Measurements from ENCODE around the gene EARS2. TPM values are rescaled to one million over a fixed set of nuclear protein-coding genes. Genes with fewer than 3 reads are reported as not detected.

Gene EARS2
- total RNA-seq, 1 donor from 2014 or later = 21.1 TPM

DNA sequence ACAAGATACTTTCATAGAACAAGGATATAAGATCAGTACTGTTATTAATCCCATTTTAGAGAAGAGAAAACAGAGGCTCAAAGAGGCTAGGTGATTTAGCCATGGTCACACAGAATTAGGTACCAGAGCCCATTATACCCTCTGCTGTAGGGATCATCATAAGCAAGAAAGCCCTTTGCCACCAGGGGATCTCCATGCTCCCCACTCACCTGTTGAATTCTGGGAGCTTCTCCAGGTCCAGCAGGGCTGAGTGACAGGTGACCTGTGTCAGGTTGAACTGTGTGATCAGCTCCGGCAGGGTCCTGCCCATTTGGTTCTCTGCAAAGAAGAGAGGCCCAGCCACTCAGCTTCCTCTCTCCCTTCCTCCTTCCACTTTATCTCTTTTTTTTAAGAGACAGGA lies 24.7 kb downstream of the EARS2 start:
- H3K27me3 ChIP-seq (ENCODE audit: low read depth) = no peaks in the 10 kb centered on the region

DNA sequence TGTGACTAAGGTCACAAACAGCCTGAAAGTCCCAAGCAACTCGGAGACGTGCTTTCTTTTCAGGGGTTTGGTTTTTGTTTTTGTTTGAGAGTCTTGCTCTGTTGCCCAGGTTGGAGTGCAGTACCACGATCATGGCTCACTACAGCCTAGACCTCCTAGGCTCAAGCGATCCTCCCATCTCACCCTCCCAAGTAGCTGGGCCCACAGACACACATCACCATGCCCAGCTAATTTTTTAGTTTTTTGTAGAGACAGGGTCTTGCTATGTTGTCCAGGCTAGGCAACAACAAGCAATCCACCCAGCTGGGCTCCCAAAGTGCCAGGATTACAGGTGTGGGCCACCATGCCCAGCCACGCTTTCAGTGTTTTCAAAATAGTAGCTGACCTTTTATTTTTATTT lies 27.1 kb downstream of the EARS2 start:
- H3K36me3 ChIP-seq = peaks cover 81% of the 10 kb centered on the region
- no peaks in the 10 kb centered on the region for H3K27me3 ChIP-seq (ENCODE audit: low read depth)
- H3K9me3 ChIP-seq (replicated peaks) = no peaks in the 10 kb centered on the region
- DNase-seq = no peak
- TF ChIP-seq, protein P1, sequence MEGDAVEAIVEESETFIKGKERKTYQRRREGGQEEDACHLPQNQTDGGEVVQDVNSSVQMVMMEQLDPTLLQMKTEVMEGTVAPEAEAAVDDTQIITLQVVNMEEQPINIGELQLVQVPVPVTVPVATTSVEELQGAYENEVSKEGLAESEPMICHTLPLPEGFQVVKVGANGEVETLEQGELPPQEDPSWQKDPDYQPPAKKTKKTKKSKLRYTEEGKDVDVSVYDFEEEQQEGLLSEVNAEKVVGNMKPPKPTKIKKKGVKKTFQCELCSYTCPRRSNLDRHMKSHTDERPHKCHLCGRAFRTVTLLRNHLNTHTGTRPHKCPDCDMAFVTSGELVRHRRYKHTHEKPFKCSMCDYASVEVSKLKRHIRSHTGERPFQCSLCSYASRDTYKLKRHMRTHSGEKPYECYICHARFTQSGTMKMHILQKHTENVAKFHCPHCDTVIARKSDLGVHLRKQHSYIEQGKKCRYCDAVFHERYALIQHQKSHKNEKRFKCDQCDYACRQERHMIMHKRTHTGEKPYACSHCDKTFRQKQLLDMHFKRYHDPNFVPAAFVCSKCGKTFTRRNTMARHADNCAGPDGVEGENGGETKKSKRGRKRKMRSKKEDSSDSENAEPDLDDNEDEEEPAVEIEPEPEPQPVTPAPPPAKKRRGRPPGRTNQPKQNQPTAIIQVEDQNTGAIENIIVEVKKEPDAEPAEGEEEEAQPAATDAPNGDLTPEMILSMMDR (IDR thresholded peaks at IDR 0.05; ENCODE audit: borderline replicate concordance) = no peak
- no peak overlapping the region for H3K27ac ChIP-seq (replicated peaks)
- intact Hi-C loops (cut with micrococcal nuclease) = no loop called here
- no peak overlapping the region for H3K4me3 ChIP-seq
- peaks cover 12% of the 10 kb centered on the region for H3K4me1 ChIP-seq

More for the DNA sequence above, 24.7 kb downstream of the EARS2 start:
- intact Hi-C loops (cut with micrococcal nuclease) = no loop called here
- TF ChIP-seq, protein P1 (IDR thresholded peaks at IDR 0.05; ENCODE audit: borderline replicate concordance) = no peak
- Histone ChIP-seq H3K27ac (replicated peaks) (no peak overlapping the region), H3K9me3 (replicated peaks) (no peaks in the 10 kb centered on the region), H3K4me3 (no peak overlapping the region), H3K36me3 (peaks cover 93% of the 10 kb centered on the region), H3K4me1 (peaks cover 12% of the 10 kb centered on the region)
- no peak for DNase-seq

DNA sequence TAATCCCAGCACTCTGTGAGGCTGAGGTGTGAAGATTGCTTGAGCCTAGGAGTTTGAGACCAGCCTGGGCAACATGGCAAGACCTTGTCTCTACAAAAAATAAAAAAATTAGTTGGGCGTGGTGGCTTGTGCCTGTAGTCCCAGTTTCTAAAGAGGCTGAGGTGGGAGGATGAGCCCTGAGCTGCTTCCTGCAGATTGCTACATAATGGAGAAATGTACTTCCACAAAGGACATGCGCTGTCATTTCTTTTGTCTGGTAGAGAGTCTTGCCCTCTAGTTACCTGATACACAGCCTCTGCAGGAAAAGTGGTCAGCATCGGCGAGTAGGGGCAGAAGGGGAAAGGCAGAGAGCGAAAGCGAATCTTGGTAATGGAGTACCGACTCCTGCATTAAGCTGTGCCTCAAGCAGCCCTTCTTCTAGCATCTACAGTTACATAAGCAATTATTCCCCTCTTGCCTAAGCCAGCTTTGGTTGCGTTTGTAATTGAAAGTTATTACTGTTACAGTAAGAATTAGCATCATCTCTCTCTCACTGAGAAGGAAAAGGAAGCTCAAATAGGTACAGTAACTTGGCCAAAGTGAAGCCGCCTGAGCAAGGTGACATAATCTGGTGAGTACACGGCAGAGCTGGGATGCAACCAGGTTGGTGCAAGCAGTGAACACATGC lies 28.4 kb downstream of the EARS2 start:
- Histone ChIP-seq H3K36me3 (peaks cover 81% of the 10 kb centered on the region), H3K27ac (replicated peaks) (peak overlapping the region; percentile 24), H3K4me1 (peaks cover 12% of the 10 kb centered on the region), H3K9me3 (replicated peaks) (no peaks in the 10 kb centered on the region), H3K4me3 (no peak overlapping the region), H3K27me3 (ENCODE audit: low read depth) (no peaks in the 10 kb centered on the region)
- intact Hi-C loops (cut with micrococcal nuclease) = no loop called here
- DNase-seq = no peak
- TF ChIP-seq, protein P1 (IDR thresholded peaks at IDR 0.05; ENCODE audit: borderline replicate concordance) = no peak

DNA sequence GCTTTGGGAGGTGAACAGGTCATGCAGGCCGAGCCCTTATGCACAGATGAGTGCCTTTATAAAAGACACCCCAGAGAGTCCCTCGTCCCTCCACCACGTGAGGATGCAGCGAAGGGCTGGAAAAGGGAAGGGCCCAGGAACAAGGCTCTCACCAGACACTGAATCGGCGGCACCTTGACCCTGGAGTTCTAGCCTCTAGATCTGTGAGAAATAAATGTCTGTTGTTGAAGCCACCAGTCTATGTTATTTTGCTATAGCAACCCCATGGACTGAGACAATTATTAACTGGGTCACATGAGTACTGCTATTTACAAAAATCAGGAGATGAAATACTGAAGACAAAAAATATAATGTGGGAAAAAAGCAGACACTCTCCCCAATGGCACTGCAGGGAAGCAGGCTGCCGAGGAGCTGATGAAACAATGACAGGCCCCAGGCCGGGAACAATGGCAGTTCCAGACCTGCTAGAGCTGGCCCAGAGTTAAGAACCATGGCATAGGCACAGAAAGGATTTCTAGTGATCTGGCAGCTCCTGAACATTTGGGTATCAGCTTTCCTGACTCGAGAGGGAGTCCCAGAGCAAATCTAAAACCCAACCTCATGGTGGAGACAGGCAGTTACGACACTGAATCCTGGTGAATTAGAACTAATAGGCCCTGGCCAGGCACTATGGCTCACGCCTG lies 29.0 kb downstream of the EARS2 start:
- TF ChIP-seq, protein P1 (IDR thresholded peaks at IDR 0.05; ENCODE audit: borderline replicate concordance) = no peak
- H3K27ac ChIP-seq (replicated peaks) = peak overlapping the region; percentile 24
- peaks cover 12% of the 10 kb centered on the region for H3K4me1 ChIP-seq
- no peak for DNase-seq
- no peaks in the 10 kb centered on the region for H3K9me3 ChIP-seq (replicated peaks)
- H3K4me3 ChIP-seq = no peak overlapping the region
- H3K27me3 ChIP-seq (ENCODE audit: low read depth) = no peaks in the 10 kb centered on the region
- intact Hi-C loops (cut with micrococcal nuclease) = no loop called here
- H3K36me3 ChIP-seq = peaks cover 82% of the 10 kb centered on the region

DNA sequence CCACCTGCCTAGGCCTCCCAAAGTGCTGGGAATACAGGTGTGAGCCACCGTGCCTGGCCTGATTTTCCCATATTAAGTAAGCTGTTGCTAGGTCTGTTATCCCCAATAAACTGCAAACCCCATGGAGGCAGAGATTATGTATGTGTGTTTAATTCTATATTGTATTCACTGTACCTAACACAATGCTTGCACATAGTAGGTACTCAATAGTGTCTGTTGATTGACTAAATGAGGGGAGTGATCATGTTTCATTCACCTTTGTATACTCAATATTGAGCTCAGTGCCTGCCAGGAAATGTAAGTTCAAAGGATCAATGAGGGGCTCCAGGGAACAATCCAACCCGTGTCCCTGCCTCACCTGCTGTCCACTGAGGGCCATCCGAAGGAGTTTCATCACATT lies 32.3 kb downstream of the EARS2 start:
- TF ChIP-seq, protein P1 (IDR thresholded peaks at IDR 0.05; ENCODE audit: borderline replicate concordance) = no peak
- intact Hi-C loops (cut with micrococcal nuclease) = no loop called here
- Histone ChIP-seq H3K9me3 (replicated peaks) (no peaks in the 10 kb centered on the region), H3K27ac (replicated peaks) (no peak overlapping the region), H3K4me3 (no peak overlapping the region), H3K4me1 (peaks cover 12% of the 10 kb centered on the region), H3K36me3 (peaks cover 71% of the 10 kb centered on the region), H3K27me3 (ENCODE audit: low read depth) (no peaks in the 10 kb centered on the region)
- DNase-seq = no peak

Data from left ventricle myocardium inferior (tissue), 1 donor.